HG02610 (cell line): Measurements from ENCODE around the gene RSRP1.
A peak's percentile ranks its signal among the peaks of the same experiment; 100 is the strongest.
"Not testable (repeated sequence)": the region's sequence is repeated elsewhere in the genome, so short reads cannot be mapped to it uniquely, and the experiment has no call there.

Experiments
- ATAC-seq: cut with Tn5 transposase; IDR thresholded peaks from one replicate; pipeline ENCODE4 v1.9.1; 2021; ENCODE audit warnings: mild to moderate bottlenecking, moderate library complexity; ENCODE audit not compliant: unreplicated experiment

RSRP1 gene

DNA sequence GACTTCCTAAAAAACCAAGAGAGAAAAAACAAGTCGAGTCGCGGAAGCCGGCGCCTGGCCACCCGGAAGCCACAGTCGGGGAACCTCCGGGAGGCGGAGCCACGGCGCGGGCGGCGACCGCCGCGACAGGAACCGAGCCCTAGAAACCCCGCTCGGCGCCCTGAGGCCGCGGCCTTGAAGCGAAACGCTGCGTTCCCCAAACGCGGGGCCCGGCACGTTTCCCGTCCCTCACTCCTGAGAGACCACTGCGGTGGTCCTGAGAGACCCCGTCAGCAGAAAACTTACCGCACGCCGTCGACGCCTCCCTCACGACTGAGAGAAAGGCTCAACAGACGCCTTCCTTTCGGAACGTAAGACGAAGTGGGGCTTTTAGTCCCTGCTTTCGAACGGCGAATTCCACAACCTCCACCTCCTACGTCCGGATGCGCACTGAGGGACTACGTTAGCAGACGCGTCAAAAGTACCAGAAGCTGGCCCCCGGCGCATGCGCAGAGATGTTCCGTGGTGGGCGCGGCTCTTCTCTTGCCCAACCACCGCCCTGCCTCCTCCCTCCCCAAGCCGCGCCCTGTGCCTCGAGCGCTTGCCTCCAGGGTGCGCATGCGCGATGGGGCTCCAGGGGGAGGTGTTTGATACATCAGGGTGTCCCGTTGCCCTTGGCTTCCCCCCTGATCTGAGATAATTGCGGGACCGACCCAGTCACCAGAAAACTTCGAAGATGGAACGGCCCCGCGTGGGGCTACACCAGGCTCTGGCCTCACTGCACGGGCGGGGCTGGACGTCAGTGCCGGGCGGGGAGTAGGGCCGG, at the start of gene RSRP1:
RSRP1 (minus strand) TSS at position 431 of the 805 bp plus-strand sequence. CDS start 491 bp downstream, outside the sequence.
- peak; percentile 72 for ATAC-seq

DNA sequence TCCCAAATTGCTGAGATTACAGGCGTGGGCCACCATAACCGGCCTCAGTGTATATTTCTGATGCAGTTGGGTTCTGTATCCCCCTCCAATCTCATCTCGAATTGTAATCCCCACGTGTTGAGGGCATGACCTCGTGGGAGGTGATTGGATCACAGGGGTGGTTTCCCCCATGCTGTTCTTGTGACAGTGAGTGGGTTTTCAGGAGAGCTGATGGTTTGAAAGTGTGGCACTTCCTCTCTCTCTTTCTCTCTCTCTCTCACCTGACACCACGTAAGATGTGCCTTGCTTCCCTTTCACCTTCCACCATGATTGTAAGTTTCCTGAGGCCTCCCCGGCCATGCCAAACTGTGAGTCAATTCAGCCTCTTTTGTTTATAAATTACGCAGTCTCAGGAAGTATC, 49.2 kb upstream of the RSRP1 start:
- not testable (repeated sequence) for ATAC-seq

GRCh38 chr1:25294889-25295826, 47.9 kb upstream of the RSRP1 start:
- not testable (repeated sequence) for ATAC-seq

DNA sequence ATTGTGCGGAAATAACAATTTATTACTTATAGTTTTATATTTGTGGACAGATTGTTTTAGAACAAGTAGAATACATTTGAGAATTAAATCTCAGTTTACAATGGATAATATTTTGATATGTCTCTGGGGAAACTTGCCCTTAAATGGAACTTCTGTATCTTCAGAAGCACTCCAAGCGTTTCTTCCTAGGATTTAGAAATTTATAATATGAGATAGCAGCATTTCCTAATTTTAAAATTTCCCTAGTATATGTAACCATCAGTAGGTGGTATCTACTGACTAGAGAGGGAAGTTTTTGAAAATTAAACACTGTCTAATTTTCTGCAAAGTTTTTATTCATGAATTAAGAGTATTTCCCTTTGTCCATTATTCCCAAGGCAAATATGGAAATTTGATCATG, 46.2 kb upstream of the RSRP1 start:
- ATAC-seq, result not testable (repeated sequence)

DNA sequence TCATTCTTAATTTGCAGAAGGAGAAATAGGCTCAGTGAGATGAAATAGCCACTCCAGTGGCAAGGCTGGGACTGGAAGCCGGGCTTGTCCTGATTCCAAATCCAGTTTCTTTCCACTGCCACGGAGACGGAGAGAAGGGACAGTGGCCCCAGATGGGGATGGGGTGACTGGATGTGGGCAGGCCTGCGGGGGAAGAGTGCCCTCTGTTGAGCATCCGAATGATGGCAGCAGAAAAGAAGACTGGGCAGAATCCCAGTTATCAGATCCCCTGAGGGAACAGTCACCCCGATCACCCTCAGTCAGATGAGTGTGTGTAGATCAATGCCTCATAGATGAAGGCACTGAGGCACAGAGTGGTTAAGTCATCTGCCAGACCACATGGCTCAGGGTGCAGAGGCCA, 42.8 kb upstream of the RSRP1 start:
- ATAC-seq, result not testable (repeated sequence)

DNA sequence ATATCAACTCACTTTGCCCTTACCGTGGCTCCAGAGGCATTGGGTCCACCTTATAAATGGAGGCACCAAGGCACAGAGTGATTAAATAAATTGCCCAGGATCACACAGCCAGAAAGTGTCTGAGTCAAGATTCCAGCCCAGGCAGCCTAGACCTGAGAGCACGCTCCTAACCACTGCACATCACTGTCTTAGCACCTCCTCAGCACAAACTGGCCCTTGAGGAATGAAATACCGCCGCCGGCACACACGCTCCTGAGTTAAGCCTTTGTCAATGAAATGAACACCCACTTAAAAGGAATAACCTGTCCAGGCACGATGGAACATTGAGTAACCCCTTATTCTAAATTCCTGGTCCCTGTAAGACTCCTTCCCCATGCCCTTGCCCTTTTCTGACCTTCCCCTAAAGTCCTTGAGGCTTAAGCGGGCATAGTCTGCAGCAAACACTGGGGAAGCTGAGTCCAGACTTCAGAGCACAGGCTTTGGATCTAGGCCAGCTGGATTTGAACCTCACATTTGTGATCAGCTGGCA, 41.4 kb upstream of the RSRP1 start:
- not testable (repeated sequence) for ATAC-seq

DNA sequence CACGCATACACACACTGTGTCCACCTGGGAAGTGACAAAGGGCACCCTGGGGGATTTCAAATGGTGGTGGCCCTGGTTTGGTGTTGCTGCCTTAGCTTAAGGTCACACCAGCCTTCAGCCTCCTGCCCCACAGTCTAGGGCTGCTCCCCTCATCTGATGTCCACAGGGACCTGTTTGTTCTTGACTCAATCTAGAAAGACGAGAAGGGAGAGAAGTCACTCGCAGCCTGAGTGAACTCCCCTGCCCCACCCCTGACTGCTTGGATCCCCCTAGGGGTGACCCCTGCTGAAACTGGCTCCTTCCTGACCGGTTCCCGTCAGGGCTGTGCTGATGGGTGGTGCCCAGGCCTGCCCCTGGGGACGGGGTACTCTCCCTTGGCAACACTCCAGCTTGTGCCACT, 39.9 kb upstream of the RSRP1 start:
- not testable (repeated sequence) for ATAC-seq

- not testable (repeated sequence) for ATAC-seq
Observed at GRCh38 chr1:25285862-25286261, 38.6 kb upstream of the RSRP1 start.

DNA sequence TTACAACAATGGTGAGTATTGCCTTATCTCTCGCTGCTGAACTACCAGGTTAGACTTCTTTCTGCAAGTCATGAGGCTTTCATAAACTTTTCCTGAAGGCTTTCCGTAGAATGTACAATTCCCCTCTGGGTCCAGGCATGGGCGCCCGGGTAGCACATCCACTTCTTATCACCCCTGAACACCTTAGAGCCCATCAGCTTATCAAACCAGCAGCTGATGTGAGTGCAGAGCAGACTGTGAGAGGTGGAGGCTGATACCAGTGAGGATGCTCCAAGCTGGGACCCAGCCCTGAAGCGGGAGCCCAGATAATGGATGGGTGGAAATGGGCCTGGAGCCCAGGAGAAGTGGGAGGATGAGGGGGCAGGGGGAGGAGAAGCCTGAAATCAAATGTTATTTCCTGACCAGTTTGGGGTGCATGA, 32.4 kb upstream of the RSRP1 start:
- not testable (repeated sequence) for ATAC-seq

- not testable (repeated sequence) for ATAC-seq
Observed at GRCh38 chr1:25278790-25279189, 31.5 kb upstream of the RSRP1 start.

DNA sequence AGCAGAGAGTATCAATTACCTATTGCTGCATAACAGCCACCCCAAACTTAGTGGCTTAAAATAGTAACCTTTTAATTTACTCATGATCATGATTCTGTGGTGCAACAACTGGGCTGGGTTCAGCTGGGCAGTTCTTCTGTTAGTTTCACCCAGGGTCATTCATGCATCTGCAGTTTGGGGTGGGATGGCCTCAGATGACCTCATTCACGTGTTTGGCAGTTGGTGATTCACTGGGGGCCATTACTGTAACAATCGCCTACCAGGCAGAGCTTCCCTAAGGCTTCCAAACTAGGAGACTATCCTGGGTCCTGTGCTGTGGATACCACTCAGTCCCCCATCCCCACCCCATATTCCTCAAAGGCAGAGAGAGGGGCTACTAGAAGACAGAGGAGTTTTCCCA, 31.1 kb upstream of the RSRP1 start:
- not testable (repeated sequence) for ATAC-seq

GRCh38 chr1:25277295-25277694, 30.0 kb upstream of the RSRP1 start:
- not testable (repeated sequence) for ATAC-seq

DNA sequence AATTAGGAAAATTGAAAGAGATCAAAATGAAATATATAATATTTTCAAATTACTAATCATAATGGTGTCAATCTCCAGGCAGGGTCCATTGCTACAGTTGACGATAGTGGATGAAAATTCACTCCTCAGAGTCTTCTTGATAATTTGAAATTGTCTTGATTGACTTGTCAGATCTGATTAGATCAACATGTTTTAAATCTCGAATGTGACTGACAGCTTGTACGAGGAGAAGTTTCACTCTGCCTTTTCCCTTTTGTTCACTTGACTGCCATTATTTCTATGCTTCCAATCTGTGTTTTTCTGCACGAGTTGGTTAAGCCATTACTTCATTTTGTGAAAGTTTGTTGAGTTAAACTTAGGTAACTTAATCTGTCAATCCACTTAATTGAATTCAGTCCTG, 28.4 kb upstream of the RSRP1 start:
- not testable (repeated sequence) for ATAC-seq

DNA sequence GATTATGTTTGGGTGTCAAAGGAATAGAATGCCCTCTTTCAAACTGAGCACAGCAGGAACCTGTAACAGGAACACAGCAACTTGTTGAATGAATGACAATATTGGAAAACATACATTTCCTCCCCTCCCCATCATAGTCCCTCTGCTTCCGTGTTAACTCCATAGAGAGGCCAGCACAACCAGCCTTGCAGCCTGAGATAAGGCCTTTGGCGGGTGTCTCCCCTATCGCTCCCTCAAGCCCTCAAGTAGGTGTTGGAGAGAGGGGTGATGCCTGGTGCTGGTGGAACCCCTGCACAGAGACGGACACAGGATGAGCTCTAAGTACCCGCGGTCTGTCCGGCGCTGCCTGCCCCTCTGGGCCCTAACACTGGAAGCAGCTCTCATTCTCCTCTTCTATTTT, 25.0 kb upstream of the RSRP1 start, which contains the start of gene RHD:
RHD (plus strand) TSS at position 272 of the 400 bp plus-strand sequence; CDS start at position 311, 39 bp downstream.
- not testable (repeated sequence) for ATAC-seq

- ATAC-seq, result not testable (repeated sequence)
Observed at GRCh38 chr1:25268143-25268760, 21.0 kb upstream of the RSRP1 start.

GRCh38 chr1:25267288-25268142, 20.3 kb upstream of the RSRP1 start:
- peak; percentile 64 for ATAC-seq

GRCh38 chr1:25266554-25267287, 19.5 kb upstream of the RSRP1 start:
- ATAC-seq, result peak; percentile 12

DNA sequence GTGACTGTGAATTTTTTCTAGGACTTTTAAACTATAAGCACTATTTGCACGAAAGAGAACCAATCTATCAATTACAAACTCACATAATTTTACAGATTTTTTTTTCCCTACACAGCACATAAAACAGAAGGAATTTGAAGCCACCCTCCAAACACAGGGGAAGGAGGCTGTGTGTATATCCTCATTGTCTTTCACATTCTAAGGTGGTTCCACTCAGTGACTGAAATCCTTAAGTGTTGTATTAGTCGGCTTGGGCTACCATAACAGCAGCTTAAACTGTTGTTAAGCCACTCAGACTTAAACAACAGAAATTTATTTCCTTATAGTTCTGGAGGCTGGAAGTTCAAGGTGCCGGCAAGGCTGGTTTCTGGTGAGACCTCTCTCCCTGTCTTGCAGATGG, 13.1 kb upstream of the RSRP1 start:
- not testable (repeated sequence) for ATAC-seq

- not testable (repeated sequence) for ATAC-seq
Observed at GRCh38 chr1:25259813-25260212, 12.6 kb upstream of the RSRP1 start.
